ENCODE results near the gene RIMKLB.

Gene RIMKLB

DNA sequence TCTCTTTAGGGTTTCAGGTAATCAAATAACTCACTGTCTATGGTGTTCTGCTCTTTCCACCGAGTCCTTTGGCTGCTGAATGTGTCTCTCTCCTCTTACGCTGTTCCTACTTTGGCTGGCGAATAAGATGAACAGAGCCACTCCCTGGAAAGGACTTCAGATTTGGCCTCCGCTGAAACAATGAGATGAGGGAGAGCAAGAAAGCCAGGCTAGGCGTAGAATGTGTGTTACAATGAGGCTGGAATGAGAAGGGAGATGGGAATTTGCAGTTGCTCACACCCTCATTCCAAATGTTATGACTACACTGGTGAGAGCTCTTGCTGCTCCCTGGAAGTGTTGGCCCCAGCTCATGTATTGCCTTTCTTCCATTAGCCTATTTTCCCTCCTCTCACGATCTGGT is 35.2 kb upstream of the RIMKLB start, which contains the start of gene MFAP5:
TSS of gene MFAP5 (minus strand) at position 234 of the 400 bp plus-strand sequence. CDS start 722 bp downstream, outside the sequence.
- DNase-seq (ENCODE audit: low spot score): no peak
- TF ChIP-seq, protein P1, sequence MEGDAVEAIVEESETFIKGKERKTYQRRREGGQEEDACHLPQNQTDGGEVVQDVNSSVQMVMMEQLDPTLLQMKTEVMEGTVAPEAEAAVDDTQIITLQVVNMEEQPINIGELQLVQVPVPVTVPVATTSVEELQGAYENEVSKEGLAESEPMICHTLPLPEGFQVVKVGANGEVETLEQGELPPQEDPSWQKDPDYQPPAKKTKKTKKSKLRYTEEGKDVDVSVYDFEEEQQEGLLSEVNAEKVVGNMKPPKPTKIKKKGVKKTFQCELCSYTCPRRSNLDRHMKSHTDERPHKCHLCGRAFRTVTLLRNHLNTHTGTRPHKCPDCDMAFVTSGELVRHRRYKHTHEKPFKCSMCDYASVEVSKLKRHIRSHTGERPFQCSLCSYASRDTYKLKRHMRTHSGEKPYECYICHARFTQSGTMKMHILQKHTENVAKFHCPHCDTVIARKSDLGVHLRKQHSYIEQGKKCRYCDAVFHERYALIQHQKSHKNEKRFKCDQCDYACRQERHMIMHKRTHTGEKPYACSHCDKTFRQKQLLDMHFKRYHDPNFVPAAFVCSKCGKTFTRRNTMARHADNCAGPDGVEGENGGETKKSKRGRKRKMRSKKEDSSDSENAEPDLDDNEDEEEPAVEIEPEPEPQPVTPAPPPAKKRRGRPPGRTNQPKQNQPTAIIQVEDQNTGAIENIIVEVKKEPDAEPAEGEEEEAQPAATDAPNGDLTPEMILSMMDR (IDR thresholded peaks at IDR 0.05; ENCODE audit: borderline replicate concordance, control extremely low read depth, extremely low read depth, insufficient read depth, missing control alignments): no peak
- in situ Hi-C loops (cut with MboI; ENCODE audit: low sequenced_read_pairs, unreplicated experiment): loop anchor here (10.0 kb wide), 1 partner anchor 232 kb away; no protein-coding TSS in a partner anchor

DNA sequence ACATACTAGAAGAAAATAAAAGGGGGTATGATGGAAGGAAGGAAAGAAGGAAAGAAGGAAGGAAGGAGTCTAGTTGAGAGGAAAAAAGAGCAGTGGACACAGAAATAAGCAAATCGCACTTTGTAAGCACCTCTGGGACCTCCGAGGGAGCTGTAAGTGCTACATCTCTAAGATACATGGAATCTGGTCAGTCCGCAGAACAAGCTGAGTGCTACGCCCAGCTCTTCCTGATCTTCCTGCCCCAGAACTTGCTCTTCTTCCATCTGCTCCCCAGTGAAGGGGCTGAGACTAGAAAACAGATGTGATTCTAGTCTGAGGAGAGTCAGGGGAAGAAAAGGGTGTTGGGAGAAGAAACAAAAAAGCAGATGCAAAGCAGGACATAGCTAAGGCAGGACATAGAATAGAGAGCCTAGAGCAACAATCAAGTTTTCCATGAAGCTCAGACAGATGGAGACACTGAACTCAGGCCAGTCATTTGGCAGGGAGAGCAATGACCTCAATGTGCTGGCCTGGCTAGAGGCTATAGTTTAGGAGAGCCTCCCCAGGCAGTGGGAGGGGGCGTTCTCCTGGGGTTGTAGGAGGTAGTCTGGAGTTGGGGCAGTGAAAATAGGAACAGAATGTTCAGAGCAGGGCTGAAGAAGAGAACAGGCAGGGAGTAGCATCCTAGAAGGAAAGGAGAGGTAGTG is 33.4 kb upstream of the RIMKLB start:
- in situ Hi-C loops (cut with MboI; ENCODE audit: low sequenced_read_pairs, unreplicated experiment): loop anchor here (10.0 kb wide), 1 partner anchor 230 kb away; no protein-coding TSS in a partner anchor
- no peak for DNase-seq (ENCODE audit: low spot score)
- TF ChIP-seq, protein P1 (IDR thresholded peaks at IDR 0.05; ENCODE audit: borderline replicate concordance, control extremely low read depth, extremely low read depth, insufficient read depth, missing control alignments): no peak

DNA sequence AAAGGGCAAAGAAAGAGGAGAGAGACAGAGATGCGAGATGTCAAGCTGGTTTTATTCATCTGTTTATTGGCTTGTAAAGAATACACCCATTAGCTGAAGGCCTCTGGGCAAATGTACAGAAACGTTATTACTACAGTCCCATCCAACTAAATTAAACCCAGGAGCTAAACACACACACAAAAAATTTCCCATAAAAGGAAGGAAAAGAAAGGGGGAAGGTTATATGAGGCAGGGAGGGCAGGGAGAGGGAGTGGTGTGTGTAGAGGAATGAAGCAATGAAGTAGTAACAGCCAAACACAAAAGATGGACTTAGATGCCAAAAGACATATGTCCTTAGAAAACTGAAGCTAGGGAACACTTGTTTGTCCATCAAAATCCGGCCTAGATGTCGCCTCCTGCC is 32.0 kb upstream of the RIMKLB start:
- TF ChIP-seq, protein P1 (IDR thresholded peaks at IDR 0.05; ENCODE audit: borderline replicate concordance, control extremely low read depth, extremely low read depth, insufficient read depth, missing control alignments): no peak
- in situ Hi-C loops (cut with MboI; ENCODE audit: low sequenced_read_pairs, unreplicated experiment): loop anchor here (10.0 kb wide), 1 partner anchor 229 kb away; no protein-coding TSS in a partner anchor

DNA sequence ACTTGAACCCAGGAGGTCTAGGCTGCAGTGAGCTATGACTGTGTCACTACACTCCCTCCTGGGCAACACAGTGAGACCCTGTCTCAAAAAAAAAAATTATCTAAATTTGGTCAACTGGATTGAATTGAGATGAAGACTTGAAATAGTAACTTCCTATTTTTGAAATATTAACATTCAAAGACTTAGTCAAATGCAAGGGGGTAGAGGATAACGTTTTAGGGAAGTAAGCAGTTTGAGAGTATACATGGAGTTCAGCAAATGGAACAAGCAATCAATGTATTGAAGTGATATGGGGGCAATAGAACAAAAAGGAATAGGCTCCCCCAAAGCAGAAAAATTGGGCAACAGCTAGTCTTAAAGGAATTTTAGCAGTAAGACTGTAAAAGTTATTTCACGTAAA is 30.5 kb upstream of the RIMKLB start:
- TF ChIP-seq, protein P1 (IDR thresholded peaks at IDR 0.05; ENCODE audit: borderline replicate concordance, control extremely low read depth, extremely low read depth, insufficient read depth, missing control alignments): no peak
- no peak for DNase-seq (ENCODE audit: low spot score)
- in situ Hi-C loops (cut with MboI; ENCODE audit: low sequenced_read_pairs, unreplicated experiment): loop anchor here (10.0 kb wide), 1 partner anchor 228 kb away; no protein-coding TSS in a partner anchor

More for the DNA sequence above, 32.0 kb upstream of the RIMKLB start:
- DNase-seq (ENCODE audit: low spot score): no peak

DNA sequence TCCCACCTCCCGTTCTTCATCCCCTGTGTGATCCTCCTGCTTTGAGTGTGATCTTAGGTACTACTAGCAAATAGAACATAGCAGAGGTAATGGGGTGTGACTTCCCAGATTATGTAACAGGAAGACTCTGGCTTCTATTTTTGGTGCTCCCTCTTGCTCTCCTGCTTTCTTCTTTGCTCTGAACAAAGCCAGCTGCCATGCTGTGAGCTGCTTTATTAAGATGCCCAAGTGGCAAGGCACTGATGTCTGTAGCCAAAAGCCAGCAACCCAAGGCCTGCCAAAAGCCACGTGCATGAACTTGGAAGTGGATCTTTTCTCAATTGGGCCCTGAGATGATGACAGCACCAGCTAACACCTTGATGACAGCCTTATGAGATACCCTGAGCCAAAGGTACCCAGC is 29.4 kb upstream of the RIMKLB start:
- TF ChIP-seq, protein P1 (IDR thresholded peaks at IDR 0.05; ENCODE audit: borderline replicate concordance, control extremely low read depth, extremely low read depth, insufficient read depth, missing control alignments): no peak
- in situ Hi-C loops (cut with MboI; ENCODE audit: low sequenced_read_pairs, unreplicated experiment): loop anchor here (10.0 kb wide), 1 partner anchor 226 kb away; no protein-coding TSS in a partner anchor
- no peak for DNase-seq (ENCODE audit: low spot score)

DNA sequence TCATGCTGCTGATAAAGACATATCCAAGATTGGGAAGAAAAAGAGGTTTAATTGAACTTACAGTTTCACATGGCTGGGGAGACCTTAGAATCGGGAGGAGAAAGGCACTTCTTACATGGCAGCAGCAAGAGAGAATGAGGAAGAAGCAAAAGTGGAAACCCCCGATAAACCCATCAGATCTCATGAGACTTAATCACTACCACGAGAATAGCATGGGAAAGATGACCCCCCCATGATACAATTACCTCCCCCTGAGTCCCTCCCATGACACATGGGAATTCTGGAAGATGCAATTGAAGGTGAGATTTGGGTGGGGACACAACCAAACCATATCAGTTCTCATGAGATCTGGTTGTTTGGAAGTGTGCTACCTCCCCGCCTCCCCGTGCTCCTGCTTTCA is 25.4 kb upstream of the RIMKLB start:
- in situ Hi-C loops (cut with MboI; ENCODE audit: low sequenced_read_pairs, unreplicated experiment): no loop called here
- TF ChIP-seq, protein P1 (IDR thresholded peaks at IDR 0.05; ENCODE audit: borderline replicate concordance, control extremely low read depth, extremely low read depth, insufficient read depth, missing control alignments): no peak
- no peak for DNase-seq (ENCODE audit: low spot score)

All from GM13976 (cell line).